SK-N-SH (cell line): ENCODE results near the gene GPR39.

Experiments used
- CHD2 ChIP-seq: fragments of 150-350 bp; IDR thresholded peaks from 2 replicates; pipeline ENCODE4 v1.6.1; 2018; ENCODE audit warnings: low read length; ENCODE audit not compliant: partially characterized antibody
- EP300 ChIP-seq, 2 experiments: IDR thresholded peaks; 2 replicates each; pipeline versions ENCODE4 v1.4.0 to v1.6.1; 2012; ENCODE audit warnings: borderline replicate concordance in 1 of 2, low read depth in 1 of 2, low read length in 1 of 2
- MXI1 ChIP-seq: IDR thresholded peaks from 2 replicates; pipeline ENCODE4 v1.6.1; 2012; ENCODE audit warnings: mild to moderate bottlenecking, low read depth, low read length, improper control_type of control experiment
- NFIC ChIP-seq: IDR thresholded peaks from 2 replicates; pipeline ENCODE4 v1.4.0; 2012; ENCODE audit warnings: borderline replicate concordance
- POLR2AphosphoS5 ChIP-seq: IDR thresholded peaks from 2 replicates; pipeline ENCODE4 v1.6.1; 2012; ENCODE audit warnings: low read depth, low read length
- RAD21 ChIP-seq: IDR thresholded peaks from 2 replicates; pipeline ENCODE4 v1.6.1; 2012; ENCODE audit warnings: mild to moderate bottlenecking, low read length
- RCOR1 ChIP-seq: fragments of 150-350 bp; IDR thresholded peaks from 2 replicates; pipeline ENCODE4 v1.6.1; 2017; ENCODE audit warnings: antibody characterized with exemption, low read length
- TAF1 ChIP-seq: IDR thresholded peaks from 2 replicates; pipeline ENCODE4 v1.6.1; 2012; ENCODE audit warnings: low read depth, mild to moderate bottlenecking, low read length, moderate library complexity, borderline replicate concordance
- TF ChIP-seq, protein P1 (sequence below): IDR thresholded peaks from 2 replicates; pipeline ENCODE4 v1.4.0; 2012; ENCODE audit warnings: low read depth
- TF ChIP-seq, protein P2 (sequence below): fragments of 200-600 bp; sonication (generic); IDR thresholded peaks from 2 replicates; pipeline ENCODE4 v1.6.1; 2017; ENCODE audit warnings: antibody characterized with exemption, mild to moderate bottlenecking, moderate library complexity
- TF ChIP-seq, protein P3 (sequence below): fragments of 150-350 bp; IDR thresholded peaks from 2 replicates; pipeline ENCODE4 v1.6.1; 2017; ENCODE audit warnings: antibody characterized with exemption, low read length, low read depth, borderline replicate concordance
- TF ChIP-seq, protein P4 (sequence below): IDR thresholded peaks from 2 replicates; pipeline ENCODE4 v1.4.0; 2012; ENCODE audit warnings: low read depth, borderline replicate concordance

DNA sequence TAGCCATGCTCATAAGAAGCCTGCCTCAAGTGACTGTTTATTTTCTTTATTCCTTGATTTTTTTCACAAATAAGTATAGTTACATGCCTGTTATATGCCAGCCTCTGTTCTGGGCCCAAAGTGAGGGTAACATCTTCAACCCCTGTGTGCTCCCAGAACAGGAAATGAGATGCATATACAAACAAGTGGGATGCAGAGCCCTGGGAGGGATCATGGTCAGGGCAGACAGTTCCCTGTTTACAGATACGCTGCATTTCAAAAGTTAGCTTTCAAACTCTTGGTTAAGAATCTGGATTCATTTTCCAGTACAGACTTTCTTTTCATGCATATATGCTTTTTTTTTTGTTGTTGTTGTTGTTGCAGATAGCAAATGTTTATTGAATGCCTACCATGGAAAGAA lies 24.4 kb downstream of the GPR39 start:
- TF ChIP-seq, protein P1, sequence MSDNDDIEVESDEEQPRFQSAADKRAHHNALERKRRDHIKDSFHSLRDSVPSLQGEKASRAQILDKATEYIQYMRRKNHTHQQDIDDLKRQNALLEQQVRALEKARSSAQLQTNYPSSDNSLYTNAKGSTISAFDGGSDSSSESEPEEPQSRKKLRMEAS, result no peak
- TF ChIP-seq, protein P2, sequence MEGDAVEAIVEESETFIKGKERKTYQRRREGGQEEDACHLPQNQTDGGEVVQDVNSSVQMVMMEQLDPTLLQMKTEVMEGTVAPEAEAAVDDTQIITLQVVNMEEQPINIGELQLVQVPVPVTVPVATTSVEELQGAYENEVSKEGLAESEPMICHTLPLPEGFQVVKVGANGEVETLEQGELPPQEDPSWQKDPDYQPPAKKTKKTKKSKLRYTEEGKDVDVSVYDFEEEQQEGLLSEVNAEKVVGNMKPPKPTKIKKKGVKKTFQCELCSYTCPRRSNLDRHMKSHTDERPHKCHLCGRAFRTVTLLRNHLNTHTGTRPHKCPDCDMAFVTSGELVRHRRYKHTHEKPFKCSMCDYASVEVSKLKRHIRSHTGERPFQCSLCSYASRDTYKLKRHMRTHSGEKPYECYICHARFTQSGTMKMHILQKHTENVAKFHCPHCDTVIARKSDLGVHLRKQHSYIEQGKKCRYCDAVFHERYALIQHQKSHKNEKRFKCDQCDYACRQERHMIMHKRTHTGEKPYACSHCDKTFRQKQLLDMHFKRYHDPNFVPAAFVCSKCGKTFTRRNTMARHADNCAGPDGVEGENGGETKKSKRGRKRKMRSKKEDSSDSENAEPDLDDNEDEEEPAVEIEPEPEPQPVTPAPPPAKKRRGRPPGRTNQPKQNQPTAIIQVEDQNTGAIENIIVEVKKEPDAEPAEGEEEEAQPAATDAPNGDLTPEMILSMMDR, result no peak
- TF ChIP-seq, protein P3, sequence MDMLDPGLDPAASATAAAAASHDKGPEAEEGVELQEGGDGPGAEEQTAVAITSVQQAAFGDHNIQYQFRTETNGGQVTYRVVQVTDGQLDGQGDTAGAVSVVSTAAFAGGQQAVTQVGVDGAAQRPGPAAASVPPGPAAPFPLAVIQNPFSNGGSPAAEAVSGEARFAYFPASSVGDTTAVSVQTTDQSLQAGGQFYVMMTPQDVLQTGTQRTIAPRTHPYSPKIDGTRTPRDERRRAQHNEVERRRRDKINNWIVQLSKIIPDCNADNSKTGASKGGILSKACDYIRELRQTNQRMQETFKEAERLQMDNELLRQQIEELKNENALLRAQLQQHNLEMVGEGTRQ, result no peak
- TF ChIP-seq MXI1 (no peak), TAF1 (no peak), NFIC (no peak), EP300 (IDR thresholded peaks at IDR 0.05; ENCODE audit: borderline replicate concordance in 1 of 2, low read depth in 1 of 2, low read length in 1 of 2) (no peak), RCOR1 (no peak), CHD2 (no peak), POLR2AphosphoS5 (no peak), RAD21 (no peak)
- TF ChIP-seq, protein P4, sequence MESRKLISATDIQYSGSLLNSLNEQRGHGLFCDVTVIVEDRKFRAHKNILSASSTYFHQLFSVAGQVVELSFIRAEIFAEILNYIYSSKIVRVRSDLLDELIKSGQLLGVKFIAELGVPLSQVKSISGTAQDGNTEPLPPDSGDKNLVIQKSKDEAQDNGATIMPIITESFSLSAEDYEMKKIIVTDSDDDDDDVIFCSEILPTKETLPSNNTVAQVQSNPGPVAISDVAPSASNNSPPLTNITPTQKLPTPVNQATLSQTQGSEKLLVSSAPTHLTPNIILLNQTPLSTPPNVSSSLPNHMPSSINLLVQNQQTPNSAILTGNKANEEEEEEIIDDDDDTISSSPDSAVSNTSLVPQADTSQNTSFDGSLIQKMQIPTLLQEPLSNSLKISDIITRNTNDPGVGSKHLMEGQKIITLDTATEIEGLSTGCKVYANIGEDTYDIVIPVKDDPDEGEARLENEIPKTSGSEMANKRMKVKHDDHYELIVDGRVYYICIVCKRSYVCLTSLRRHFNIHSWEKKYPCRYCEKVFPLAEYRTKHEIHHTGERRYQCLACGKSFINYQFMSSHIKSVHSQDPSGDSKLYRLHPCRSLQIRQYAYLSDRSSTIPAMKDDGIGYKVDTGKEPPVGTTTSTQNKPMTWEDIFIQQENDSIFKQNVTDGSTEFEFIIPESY, result no peak
